Endometrial microvascular endothelial cells (primary cell): ENCODE results near the gene CNPY3. TPM values are rescaled to one million over a fixed set of nuclear protein-coding genes. Genes with fewer than 3 reads are reported as not detected.
"Not testable (repeated sequence)": the region's sequence is repeated elsewhere in the genome, so short reads cannot be mapped to it uniquely, and the experiment has no call there.

Experiments
- in situ Hi-C: cut with HindIII; loops from 2 replicates; pipeline ENCODE4 v1.10.0; 2017; ENCODE audit warnings: low sequenced_read_pairs, low pct_unique_long_range_greater_than_20kb; ENCODE audit errors: inconsistent ontology term
- total RNA-seq: library from RNA; depleted of rRNA; stranded (reverse); fragments of >200 nt; gene quantifications from one replicate; pipeline ENCODE4 v1.2.3, GENCODE V29; 2015; ENCODE audit errors: inconsistent ontology term

Gene CNPY3
- total RNA-seq = 53.7 TPM

- in situ Hi-C loops = no loop called here
Measured at GRCh38 chr6:42928986-42929820, at the start of gene CNPY3. CNPY3 (plus strand) TSS chr6:42929480; CDS start chr6:42929571, 91 bp downstream.

DNA sequence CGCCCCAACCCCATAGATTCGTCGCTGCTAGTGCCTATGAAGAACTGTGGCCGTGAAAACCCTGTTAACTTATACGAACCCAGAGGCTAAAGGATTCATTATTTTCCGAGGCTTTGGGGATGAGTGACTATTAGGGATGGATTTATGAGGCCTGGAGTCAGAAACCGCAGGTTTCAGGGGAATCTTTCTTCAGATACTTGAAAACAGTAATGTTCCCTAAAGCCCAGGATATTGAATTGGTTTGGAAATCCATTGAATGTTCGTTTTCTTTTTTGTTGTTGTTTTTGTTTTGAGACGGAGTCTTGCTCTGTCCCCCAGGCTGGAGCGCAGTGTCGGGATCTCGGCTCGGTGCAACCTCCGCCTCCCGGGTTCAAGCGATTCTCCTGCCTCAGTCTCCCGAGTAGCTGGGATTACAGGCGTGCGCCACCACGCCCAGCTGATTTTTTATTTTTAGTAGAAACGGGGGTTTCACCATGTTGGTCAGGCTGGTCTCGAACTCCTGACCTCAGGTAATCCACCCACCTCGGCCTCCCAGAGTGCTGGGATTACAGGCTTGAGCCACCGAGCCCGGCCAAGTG lies 49.0 kb upstream of the CNPY3 start:
- in situ Hi-C loops = not testable (repeated sequence)

GRCh38 chr6:42880871-42881270 lies 48.4 kb upstream of the CNPY3 start:
- in situ Hi-C loops = not testable (repeated sequence)

DNA sequence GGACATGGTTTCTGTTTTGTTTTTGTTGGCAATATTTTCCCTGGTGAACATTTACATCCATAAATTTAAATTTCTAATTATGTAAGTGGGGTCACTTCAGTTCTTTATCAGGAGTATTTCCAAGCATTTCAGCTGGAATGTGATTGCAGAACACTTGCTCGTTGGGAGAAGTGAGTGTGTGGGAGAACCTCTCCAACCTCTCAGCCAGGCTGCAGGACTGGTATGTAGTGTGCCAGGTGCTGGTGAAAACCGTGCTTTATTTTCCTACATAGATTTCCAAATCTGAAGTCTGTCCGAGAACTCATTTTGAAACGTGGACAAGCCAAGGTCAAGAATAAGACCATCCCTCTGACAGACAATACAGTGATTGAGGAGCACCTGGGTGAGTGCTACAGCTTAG lies 43.6 kb upstream of the CNPY3 start:
- in situ Hi-C loops = no loop called here

DNA sequence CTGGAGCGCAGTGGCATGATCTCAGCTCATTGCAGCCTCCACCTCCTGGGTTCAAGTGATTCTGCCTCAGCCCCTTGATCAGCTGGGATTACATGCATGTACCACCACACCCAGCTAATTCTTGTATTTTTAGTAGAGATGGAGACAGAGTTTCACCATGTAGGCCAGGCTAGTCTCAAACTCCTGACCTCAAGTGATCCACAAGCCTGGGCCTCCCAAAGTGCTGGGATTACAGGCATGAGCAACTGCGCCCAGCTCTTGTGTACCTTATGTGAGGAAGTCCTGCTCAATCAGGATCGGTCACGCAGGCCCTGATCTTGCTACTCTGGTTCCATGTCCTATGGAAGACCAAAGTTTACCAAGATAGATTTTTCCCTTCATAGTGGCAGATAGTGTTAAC lies 41.1 kb upstream of the CNPY3 start:
- in situ Hi-C loops = not testable (repeated sequence)

GRCh38 chr6:42889815-42890214 lies 39.5 kb upstream of the CNPY3 start:
- in situ Hi-C loops = no loop called here

DNA sequence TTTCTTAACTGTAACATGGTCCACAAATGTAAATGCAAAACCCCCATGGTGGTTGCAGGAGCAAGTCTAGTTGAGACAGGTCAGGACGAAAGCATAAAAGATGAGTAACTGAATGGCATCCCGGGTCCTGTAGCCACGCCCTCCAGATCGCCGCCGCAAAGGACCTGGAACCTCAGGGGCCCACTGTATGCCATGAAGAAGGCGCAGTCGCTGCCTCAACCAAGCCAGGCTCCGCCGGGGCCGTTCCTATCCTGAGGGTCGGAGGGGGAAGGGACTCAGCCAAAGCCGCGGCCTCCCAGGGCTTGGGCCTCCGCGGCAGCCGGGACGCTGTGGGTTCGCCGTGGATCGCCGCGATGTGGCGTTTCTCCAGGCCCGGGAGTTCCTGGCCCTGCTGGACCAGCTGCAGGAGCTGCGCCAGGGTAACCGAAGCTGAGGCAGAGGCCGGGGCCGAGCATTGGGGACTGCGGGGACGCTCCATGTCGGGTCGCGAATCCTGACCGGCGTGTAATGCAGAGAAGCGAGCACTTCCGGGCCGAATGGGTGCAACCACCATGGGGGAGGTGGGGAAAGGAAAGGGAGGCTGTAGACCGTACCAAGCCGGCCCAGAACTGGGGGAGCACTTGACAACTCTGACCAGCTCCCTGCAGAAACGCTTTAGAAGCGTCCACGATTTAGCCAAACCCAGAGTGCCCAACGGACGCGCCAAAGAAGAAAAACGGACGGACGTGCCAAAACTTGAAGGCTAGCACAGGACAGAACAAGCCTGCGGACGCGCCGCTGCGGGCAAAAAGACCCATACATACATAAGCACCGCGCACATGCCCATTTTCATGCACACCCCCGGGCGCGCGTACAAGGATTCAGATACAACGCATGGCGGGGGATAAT lies 38.7 kb upstream of the CNPY3 start:
- in situ Hi-C loops = no loop called here

DNA sequence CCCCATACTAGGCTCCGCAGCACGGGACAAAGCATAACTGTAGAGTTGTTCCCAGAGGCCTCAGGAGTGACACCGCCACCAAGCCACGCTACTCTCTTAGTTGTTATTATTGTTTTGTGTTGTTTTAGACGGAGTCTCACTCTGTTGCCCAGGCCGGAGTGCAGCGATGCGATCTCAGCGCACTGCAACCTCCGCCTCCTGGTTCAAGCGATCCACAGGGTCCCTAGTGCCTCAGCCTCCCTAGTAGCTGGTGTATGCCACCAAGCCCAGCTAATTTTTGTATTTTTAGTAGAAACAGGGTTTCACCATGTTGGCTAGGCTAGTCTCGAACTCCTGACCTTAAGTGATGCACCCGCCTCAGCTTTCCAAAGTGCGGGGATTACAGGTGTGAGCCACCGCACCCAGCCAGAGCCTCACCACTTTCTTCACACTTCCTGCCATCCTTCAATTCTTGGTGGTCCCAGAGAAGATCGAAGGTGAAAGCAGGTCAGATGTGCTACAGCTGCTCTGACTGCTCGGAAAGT lies 38.0 kb upstream of the CNPY3 start:
- in situ Hi-C loops = no loop called here

DNA sequence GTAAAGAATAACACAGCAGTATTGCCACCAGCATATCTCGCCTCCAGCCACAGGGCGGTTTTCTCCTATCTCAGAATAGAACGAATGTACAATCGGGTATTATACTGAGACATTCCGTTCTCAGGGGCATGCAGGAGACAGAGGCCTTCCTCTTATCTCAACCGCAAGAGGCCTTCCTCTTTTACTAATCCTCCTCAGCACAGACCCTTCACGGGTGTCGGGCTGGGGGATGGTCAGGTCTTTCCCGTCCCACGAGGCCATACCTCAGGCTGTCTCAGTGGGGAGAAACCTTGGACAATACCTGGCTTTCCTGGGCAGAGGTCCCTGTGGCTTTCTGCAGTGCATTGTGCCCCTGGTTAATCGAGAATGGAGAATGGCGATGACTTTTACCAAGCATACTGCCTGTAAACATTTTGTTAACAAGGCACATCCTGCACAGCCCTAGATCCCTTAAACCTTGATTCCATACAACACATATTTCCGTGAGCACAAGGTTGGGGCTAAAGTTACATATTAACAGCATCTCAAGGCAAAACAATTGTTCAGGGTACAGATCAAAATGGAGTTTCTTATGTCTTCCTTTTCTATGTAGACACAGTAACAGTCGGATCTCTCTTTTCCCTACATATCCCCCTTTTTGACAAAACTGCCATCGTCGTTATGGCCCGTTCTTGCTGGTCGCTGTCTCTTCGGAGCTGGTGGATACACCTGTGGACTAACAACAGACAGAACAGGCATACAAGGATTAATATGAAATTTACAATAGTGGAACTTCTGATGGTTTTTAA lies 35.0 kb upstream of the CNPY3 start:
- in situ Hi-C loops = not testable (repeated sequence)

DNA sequence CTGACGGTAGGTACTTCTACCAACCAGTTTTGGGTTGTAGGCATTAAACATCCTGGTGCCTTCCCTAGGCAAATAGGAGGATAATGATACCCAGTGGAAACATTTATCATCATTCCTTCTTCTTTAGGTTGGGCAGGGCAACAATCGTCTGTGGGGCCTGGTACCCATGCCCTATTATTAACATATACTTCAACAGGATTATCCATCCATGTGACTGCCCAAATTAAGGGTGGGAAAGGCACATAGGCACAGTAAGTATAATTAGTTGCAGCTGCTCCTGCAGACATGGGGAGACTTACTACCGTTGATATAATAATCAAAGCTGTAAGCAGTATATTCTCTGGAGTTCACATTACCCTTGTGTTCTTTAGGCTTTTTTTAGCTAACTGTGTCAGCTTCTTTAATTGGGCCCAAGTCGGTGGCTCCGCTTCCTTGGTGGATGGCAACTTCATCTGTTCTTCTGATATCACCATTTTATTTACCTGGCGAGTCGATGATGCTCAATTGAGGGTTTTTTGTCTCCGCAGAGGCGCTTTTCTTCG lies 33.0 kb upstream of the CNPY3 start:
- in situ Hi-C loops = no loop called here

DNA sequence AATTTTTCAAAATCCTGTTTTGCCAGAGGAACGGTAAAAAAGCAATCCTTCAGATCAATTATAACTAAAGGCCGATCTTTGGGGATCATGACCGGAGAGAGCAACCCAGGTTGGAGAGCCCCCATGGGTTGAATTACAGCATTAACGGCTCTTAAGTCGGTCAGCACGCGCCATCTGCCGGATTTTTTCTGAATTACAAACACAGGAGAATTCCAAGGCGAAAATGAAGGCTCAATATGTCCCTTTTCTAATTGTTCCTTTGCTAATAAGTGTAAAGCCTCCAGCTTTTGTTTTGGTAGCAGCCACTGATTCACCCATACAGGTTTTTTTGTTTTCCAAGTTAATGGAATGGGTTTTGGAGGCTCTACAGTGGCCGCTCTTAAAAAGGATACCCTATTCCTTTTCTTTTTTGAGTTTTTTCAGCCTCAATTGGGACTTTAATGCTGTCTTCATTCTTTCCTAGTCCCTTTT lies 30.4 kb upstream of the CNPY3 start:
- in situ Hi-C loops = no loop called here

GRCh38 chr6:42899871-42900270 lies 29.4 kb upstream of the CNPY3 start:
- in situ Hi-C loops = no loop called here

GRCh38 chr6:42901538-42901957 lies 27.7 kb upstream of the CNPY3 start:
- in situ Hi-C loops = no loop called here

DNA sequence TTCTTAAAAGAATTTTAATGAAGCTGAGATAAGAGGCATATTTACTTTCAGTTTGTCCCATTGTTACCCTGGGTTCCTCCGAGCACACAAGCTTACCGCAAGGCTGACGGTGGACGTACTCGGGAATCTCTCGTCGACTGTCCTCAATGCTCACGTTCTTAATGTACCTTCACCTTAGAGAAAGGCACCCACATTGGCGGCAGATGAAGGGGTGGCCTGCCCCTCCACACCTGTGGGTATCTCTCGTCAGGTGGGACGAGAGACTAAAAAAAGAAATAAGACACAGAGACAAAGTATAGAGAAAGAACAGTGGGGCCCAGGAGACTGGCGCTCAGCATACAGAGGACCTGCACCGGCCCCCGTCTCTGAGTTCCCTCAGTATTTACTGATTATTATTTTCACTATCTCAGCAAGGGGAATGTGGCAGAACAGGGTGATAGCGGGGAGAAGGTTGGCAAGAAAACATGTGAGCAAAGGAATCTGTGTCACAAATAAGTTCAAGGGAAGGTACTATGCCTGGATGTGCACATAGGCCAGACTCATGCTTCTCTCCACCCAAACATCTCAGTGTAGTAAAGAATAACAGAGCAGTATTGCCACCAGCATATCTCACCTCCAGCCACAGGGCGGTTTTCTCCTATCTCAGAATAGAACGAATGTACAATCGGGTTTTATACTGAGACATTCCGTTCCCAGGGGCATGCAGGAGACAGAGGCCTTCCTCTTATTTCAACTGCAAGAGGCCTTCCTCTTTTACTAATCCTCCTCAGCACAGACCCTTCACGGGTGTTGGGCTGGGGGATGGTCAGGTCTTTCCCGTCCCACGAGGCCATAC lies 26.6 kb upstream of the CNPY3 start:
- in situ Hi-C loops = not testable (repeated sequence)

DNA sequence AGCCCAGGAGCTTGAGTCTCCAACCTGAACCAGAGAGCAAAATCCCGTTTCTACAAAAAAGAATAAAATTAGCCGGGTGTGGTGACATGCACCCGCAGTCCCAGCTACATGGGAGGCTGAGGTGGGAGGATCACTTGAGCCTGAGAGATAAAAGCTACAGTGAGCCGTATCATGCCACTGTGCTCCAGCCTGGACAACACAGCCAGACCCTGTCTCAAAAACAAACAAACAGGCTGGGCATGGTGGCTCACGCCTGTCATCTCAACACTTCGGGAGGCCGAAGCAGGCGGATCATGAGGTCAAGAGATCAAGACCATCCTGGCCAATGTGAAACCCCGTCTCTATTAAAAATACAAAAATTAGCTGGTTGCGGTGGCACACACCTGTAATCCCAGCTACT lies 24.8 kb upstream of the CNPY3 start:
- in situ Hi-C loops = no loop called here

DNA sequence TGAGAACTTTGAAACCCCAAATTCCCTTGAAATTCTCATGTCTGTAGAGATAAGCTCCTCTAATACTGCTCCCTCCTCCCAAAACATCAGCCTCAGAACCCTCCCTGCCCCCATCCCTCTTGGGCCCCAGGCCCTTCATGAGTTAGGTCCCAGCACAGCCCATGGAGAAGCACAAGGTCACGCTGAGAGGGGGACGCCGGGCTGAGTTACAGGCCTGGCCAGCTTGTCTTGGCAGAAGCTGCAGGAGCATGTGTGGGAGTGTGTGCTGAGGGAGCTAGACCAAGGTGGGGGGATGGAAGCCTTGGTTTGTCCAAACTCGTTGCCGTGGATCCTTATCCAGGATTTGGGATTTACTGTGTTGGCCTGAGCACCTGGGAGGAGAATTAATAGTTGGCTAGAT lies 21.9 kb upstream of the CNPY3 start:
- in situ Hi-C loops = no loop called here

GRCh38 chr6:42909835-42910234 lies 19.4 kb upstream of the CNPY3 start:
- in situ Hi-C loops = no loop called here
